ENCODE data around the gene RANBP3.
A peak's percentile ranks its signal among the peaks of the same experiment; 100 is the strongest.

Gene RANBP3

GRCh38 chr19:5985098-5985783, 7.3 kb upstream of the RANBP3 start:
- DNase-seq = no peak

DNA sequence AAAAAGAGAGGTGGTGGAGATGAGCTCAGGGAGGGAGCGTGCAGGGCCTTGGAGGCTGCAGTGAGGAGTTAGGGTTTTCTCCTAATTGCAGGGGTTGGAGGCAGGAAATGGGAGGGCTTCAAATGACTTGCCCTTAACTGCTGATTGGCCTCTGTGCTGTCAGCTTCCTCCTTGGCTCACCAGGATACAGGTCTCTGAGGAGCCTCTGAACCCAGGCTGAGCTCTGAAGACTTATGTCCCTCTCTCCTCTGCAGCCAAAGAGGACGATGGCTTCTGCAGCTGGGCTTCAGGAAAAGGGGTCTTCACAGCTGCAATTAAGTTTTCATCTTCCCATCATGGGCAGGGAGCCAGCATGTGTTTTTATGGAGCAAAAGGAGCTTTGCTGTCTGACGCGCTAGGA, 6.7 kb upstream of the RANBP3 start:
- no peak for DNase-seq

GRCh38 chr19:5983367-5983955, 5.5 kb upstream of the RANBP3 start:
- DNase-seq = no peak

DNA sequence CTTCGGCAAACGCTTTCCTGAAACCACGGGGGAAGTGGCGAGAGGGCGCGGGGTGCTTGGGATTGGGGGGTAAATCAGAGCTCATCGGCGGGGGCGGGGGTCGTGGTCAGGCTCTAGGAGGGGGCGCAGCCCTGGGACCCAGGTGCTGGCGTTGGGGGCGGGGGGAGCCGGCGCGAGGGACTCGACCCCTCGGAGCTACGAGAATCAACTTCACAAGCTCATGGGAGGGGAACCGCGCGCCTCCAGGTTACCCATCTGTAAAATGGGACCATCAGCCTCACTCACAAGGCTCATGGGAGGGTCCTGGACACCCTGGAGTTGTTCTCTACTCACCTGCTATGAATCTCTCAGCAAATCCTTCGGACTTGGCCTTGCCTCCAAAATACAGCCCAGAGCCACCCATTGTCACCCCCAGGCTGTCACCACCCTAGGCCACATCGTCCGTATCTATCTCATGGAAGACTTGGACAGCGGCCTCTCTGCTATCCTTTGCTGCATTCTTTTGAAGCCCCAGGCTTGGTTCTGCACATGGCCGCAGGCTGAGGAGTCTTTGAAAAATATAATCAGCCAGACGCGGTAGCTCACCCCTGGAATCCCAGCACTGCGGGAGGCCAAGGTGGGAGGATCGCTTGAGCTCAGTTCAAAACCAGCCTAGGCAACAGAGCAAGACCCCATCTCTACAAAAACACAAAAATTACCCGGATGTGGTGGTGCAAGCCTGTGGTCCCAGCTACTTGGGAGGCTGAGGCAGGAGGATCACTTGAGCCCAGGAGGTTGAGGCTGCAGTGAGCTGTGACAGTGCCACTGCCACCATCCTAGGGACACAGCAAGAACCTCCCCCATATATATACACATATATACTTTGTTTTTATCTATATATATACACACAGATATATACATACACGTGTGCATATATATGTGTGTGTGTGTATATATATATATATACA, 939 bp upstream of the RANBP3 start:
- peak; percentile 40 for DNase-seq

DNA sequence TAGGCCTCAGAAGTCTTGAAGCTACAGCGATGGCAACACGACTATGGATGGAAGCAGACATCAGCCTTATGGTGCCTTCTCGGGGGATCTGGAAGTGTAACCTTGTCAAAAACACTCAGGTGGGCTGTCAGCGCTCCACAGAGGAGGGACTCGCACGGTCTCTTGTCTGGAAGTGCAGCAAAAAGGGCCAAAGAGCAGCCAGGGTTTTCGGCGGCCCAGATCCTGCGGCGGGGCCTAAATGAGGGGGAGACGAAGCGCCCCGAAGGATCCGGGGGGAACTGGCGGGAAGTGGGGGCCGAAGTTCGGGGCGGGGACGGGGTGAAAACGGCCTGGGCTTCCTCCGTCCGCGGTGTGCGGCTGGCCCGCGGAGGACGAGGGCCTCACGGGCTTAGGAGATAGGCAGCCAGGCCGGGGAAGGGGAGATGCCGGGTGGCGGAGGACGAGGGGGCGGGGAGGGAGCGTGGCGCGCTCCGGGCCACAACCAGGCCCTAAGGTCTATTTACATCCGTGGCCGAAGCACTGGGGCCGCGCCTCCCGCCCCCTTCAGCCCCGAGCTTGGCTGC, 637 bp downstream of the RANBP3 start:
- no peak for DNase-seq

DNA sequence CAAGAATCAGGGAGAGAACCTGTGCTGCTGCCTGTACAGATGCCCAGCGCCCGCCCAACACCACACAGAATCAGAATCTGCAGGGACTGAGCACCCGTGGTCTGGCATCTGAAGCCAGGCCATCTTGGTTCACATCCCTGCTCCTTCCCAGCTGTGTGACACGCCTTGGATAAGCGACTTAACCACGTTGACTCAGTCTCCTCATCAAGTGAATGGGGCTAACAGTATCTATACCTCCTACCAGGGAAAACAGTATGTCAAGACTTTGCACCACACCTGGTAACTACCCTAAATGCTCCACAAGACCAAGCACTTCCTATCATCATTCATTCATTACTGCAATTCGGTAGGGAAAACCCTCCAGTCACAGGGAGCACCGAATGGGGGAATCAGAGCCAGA, 1.2 kb downstream of the RANBP3 start:
- no peak for DNase-seq

GRCh38 chr19:5975388-5975728, 2.6 kb downstream of the RANBP3 start:
- no peak for DNase-seq

DNA sequence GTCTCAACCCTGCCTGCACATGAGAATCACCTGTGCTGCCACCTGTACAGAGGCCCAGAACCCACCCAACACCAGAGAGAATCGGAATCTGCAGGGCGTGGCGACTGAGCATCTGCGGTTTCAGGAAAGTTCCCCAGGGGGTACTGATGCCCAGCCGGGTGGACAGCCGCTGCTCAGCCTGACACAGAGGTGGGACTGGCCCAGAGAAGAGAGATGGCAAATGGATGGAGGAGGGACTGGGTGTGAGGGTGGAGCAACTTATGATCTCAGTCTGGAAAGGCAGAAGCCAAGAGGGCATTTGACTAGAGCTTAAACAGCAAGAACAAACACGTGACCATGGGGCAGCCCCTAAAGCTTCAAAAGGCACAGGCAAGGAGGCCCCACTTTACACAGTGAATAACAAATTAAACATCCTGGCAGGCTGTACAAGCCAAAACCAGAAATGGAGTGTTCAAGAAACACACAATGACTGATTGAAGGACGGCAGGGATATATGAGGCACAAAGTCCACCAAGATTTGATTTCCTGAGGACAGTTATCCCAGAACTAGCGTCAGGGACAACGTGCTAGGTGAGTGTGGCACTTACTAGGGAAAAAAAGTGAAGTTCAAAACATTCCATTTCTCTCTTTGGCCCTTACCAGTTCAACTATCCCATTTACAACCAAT, 3.1 kb downstream of the RANBP3 start:
- no peak for DNase-seq

GRCh38 chr19:5973867-5974635, 3.9 kb downstream of the RANBP3 start:
- DNase-seq = no peak

- DNase-seq = no peak
Observed at GRCh38 chr19:5973376-5973775, 4.6 kb downstream of the RANBP3 start.

- DNase-seq = no peak
Observed at GRCh38 chr19:5972355-5972731, 5.6 kb downstream of the RANBP3 start.

DNA sequence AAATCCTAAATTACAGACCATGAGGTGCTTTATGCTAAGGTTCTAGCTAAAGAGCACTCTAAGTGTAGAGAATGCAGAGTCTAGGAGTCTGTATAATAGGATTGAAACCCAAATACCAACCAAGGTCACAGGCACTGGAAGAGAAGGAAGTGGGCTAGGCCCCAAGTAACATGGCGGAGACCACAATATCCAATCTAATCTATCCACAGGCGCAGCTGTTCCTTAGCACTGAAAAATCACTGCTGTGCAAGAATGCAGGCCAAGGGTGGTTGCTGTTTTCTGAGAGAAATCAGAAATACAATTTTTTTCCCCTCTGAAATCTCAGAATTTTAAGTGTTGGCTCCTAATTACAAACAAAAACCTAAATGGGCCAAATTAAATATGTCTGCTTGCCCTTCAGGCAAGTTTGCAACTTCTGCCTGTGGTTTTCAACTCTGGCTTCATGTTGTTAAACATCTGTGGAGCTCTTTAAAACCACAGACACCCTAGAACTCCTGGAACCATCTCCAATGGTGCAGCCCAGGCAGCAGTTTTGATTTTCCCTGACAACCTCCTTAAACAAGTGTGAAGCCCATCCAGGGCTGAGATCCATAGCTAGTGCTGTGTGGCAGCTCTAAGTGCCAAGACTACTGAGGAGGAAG, 6.1 kb downstream of the RANBP3 start:
- DNase-seq = no peak

DNA sequence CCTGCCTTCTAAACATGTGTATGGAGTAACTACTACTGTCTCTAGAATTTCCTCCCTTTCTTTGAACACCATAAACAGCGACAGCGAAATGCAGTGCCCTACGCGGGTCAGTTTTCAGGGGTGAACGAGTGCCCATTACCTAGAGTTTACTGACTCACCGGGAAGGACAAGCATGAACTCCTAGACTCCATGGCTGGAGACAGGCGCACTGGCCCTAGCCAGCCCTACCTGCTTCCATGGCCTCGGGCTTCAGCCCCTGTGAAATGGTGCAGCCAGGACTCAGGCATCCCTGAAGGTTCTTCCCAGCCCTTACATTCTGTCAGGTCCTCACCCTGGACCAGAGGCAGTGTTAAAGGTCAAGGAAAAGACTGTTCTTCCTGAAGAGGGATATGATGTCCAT, 8.5 kb downstream of the RANBP3 start:
- no peak for DNase-seq

- DNase-seq = no peak
Observed at GRCh38 chr19:5968431-5969373, 9.2 kb downstream of the RANBP3 start.

DNA sequence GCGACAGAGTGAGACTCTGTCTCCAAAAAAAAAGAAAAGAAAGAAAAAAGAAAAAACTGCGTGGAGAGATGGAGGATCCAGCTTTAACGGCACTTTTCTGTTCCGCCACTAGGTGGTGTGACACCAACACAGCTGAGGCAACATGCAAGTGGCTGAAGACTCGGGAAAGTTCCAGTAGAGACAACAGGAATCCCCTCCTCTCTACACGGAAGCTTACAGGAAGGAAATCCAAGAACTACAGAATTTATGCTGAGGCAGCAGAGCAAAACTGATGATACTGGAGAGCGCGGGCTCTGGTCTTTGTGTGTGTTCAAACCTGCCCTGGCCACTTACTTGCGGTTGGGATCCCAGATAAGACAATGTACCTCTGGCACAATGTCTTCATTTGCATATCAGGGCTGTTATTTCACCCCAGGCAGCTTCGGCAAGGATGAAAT, 9.9 kb downstream of the RANBP3 start:
- DNase-seq = peak; percentile 16

DNA sequence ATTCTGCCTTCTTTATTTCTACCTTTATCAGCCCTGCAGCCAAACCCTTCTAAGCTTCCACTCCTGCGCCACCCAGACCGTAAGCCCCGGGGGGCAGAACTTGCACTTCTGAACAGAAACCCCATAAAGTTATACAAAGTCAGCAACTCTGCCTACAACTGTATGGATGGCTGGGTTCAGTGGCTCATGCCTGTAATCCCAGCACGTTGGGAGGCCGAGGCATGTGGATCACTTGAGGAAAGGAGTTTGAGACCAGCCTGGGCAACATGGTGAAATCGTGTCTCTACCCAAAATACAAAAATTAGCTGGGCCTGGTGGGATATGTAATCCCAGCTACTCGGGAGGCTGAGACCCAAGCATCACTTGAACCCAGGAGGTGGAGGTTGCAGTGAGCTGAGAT, 10.4 kb downstream of the RANBP3 start:
- no peak for DNase-seq

GRCh38 chr19:5966941-5967340, 11.0 kb downstream of the RANBP3 start:
- DNase-seq = no peak

DNA sequence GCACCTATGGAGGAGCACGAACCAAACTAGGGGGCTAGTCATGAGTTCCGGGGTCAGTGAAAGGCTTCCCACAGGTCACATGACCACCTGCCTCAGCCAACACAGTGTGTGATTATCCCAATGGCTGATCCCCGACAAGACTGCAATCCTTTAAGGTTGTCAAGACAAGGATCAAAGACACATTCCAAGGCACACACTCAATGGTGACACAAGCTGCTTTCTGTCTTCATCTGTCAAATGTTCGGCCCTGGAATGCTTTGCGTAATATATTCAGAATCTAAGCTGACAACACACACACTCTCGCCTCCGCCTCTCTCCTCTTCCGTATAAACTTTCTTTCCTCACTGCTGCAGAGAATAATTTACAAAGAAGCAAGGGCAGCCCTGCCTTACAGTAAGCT, 11.7 kb downstream of the RANBP3 start:
- no peak for DNase-seq

- DNase-seq = no peak
Observed at GRCh38 chr19:5964816-5965565, 12.9 kb downstream of the RANBP3 start.

DNA sequence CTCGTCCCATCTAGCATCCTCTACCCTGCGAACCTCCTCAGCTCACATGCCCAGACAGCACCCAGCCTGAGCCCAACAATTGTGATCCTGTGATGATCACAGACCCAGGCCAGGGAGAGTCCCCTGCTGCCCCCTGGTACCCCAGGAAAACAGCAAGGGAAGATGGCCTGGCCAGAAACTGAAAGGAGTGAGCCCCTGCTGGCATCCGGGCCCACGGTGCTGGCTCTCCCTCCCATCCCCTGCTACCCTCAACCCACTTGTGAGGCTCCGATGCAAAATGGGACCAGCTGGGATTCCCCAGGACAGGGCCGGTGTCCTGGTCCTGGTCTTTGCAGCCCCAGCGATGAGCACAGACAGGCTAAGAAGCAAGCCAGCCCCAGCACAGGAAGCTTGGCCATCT, 14.1 kb downstream of the RANBP3 start:
- no peak for DNase-seq

Measured in NK-92 treated with Interleukin-12 subunit alpha and Interleukin-12 subunit beta, amount 100 ng/mL, for 24 hours (cell line).